GM10266 (cell line): ENCODE data around the gene HS1BP3.
A peak's percentile ranks its signal among the peaks of the same experiment; 100 is the strongest.

ENCODE experiments used
- DNase-seq: peaks from one replicate; pipeline ENCODE4 v3.0.0; 2012; ENCODE audit errors: extremely low spot score
- CTCF ChIP-seq: IDR thresholded peaks from 2 replicates; pipeline ENCODE4 v1.5.1; 2012; ENCODE audit warnings: mild to moderate bottlenecking, low read depth; ENCODE audit not compliant: control insufficient read depth, insufficient read depth; ENCODE audit errors: missing control alignments

Gene HS1BP3

GRCh38 chr2:20691076-20691734, 40.3 kb upstream of the HS1BP3 start:
- TF ChIP-seq CTCF = no peak
- DNase-seq = no peak

DNA sequence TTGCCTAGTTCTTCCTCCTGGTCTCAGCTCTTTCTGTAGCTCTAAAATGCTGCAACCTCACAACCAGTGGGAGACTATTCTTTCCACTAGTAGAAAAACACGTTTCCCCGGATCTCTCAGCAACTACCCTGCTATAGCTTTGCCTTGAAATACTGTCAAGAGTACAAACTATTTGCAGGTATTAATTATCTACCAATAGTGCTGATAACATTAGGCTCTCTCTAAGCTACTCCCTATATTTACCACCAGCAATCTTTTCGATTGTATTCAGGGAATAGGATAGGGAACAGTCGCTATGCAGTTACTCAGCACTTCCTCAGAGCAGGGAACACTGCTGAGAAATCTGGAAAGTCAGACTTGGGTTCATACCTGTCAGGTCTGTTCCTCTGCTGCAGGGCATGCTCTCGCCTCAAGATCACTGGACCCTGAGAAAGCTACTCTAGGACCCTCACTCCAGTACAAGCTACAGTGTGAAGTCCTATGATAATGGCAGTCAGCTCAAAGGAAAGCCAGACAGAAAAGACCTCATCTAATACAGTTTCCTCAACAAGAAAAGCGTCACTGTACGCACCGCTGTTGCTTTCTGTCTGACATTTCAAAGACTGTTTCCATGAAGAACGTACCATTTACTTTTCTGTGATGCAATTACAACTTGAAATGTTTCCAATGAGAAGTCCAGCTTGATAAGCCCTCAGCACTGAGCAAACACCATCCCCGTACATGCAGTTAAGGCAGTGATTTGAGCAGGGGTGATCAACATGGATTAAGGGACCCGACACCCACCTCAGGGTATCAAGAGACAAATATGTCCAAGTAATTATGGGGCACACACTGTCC, 38.7 kb upstream of the HS1BP3 start:
- no peak for DNase-seq
- no peak for TF ChIP-seq CTCF

GRCh38 chr2:20687260-20687832, 36.4 kb upstream of the HS1BP3 start:
- TF ChIP-seq CTCF = no peak
- no peak for DNase-seq

GRCh38 chr2:20684581-20685063, 33.7 kb upstream of the HS1BP3 start:
- DNase-seq = no peak
- no peak for TF ChIP-seq CTCF

DNA sequence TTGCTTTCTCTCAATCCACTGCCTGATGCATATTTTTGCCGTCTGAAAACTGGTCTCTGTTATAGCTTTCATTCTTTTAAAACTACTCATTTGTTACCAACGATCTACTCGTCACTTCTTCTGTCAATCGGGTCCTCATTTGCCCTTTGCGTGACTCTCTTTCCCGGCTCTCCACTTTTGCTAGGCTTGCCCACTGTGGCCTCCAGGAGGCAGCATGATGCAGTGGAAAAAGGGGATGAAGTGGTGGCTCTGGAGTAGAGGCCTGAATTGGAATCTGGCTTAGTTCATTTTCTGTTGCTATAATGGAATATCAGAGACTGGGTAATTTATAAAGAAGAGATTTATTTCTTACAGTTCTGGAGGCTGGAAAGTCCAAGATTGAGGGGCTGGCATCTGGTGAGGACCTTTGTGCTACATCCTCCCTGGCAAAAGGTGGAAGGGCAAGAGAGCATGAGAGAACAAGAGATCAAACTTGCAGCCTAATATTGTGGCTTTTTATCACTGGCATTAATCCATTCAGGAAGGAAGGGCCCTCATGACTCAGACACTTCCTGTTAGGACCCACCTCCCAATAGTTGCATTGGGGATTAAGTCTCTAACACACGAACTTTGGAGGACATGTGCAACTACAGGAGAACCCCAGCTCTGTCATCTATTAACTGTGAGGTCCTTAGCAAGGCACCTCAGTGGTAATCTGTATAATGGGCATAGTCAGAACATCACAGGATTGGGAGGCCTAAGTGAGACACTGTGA, 31.4 kb upstream of the HS1BP3 start:
- TF ChIP-seq CTCF = peak; percentile 46
- DNase-seq = no peak

- no peak for TF ChIP-seq CTCF
Observed at GRCh38 chr2:20680744-20681375, 30.0 kb upstream of the HS1BP3 start.

More at GRCh38 chr2:20680744-20681375, 30.0 kb upstream of the HS1BP3 start:
- no peak for DNase-seq
